ENCODE measurements around the gene SLC46A1.

The SLC46A1 gene

GRCh38 chr17:28371245-28372202, 34.5 kb downstream of the SLC46A1 start, which contains the start of gene SARM1:
Gene SARM1 (plus strand): TSS chr17:28371694. CDS start chr17:28372033, 339 bp downstream.
- TF ChIP-seq CTCF (IDR thresholded peaks at IDR 0.05; ENCODE audit: low read length, missing control alignments), result no peak
- peak; percentile 85 for DNase-seq (ENCODE audit: low read depth)
- H3K4me3 ChIP-seq (replicated peaks; ENCODE audit: low read depth, low read length), result peak within 1 kb of the TSS; percentile 60

GRCh38 chr17:28370744-28371103, 35.3 kb downstream of the SLC46A1 start:
- peak overlapping the region; percentile 60 for H3K4me3 ChIP-seq (replicated peaks; ENCODE audit: low read depth, low read length)
- DNase-seq (ENCODE audit: low read depth), result no peak
- no peak for TF ChIP-seq CTCF (IDR thresholded peaks at IDR 0.05; ENCODE audit: low read length, missing control alignments)

GRCh38 chr17:28370035-28370743, 35.8 kb downstream of the SLC46A1 start, which contains the start of gene VTN:
Gene VTN (minus strand): TSS chr17:28370307. CDS start chr17:28370203, 104 bp downstream.
- peak within 1 kb of the TSS; percentile 60 for H3K4me3 ChIP-seq (replicated peaks; ENCODE audit: low read depth, low read length)
- DNase-seq (ENCODE audit: low read depth), result peak; percentile 70

GRCh38 chr17:28369684-28370034, 36.4 kb downstream of the SLC46A1 start:
- DNase-seq (ENCODE audit: low read depth), result no peak
- H3K4me3 ChIP-seq (replicated peaks; ENCODE audit: low read depth, low read length), result no peak overlapping the region
- TF ChIP-seq CTCF (IDR thresholded peaks at IDR 0.05; ENCODE audit: low read length, missing control alignments), result no peak

More at GRCh38 chr17:28370035-28370743, 35.8 kb downstream of the SLC46A1 start, which contains the start of gene VTN:
- no peak for TF ChIP-seq CTCF (IDR thresholded peaks at IDR 0.05; ENCODE audit: low read length, missing control alignments)

GRCh38 chr17:28368915-28369683, 36.9 kb downstream of the SLC46A1 start:
- no peak for DNase-seq (ENCODE audit: low read depth)
- TF ChIP-seq CTCF (IDR thresholded peaks at IDR 0.05; ENCODE audit: low read length, missing control alignments), result no peak
- no peak overlapping the region for H3K4me3 ChIP-seq (replicated peaks; ENCODE audit: low read depth, low read length)

- no peak for TF ChIP-seq CTCF (IDR thresholded peaks at IDR 0.05; ENCODE audit: low read length, missing control alignments)
- H3K4me3 ChIP-seq (replicated peaks; ENCODE audit: low read depth, low read length), result no peak overlapping the region
- DNase-seq (ENCODE audit: low read depth), result no peak
These were observed 37.6 kb downstream of the SLC46A1 start for GRCh38 chr17:28368306-28368831.

Data from fibroblast of pulmonary artery (primary cell).